IMR-90 (cell line): ENCODE measurements around the gene PSENEN. TPM values are rescaled to one million over a fixed set of nuclear protein-coding genes. Genes with fewer than 3 reads are reported as not detected.

Experiments used
- ATAC-seq: fragments of 200-7000 bp; cut with Tn5 transposase; 2 replicates; pipeline ENCODE4 v1.9.1; 2020; ENCODE audit warnings: low read depth, mild to moderate bottlenecking, moderate library complexity
- BruUV-seq: library from RNA; stranded (reverse); fragments of 400-500 nt; replicated peaks from 2 replicates; lab custom pipeline; 2021; lab: Mats Ljungman, UMichigan
- CTCF ChIA-PET: fragments of 300-600 bp; formaldehyde crosslinking; extraction: SDS; loops from one replicate; lab custom pipeline; 2021; ENCODE audit warnings: antibody characterized with exemption; lab: Yijun Ruan, JAX
- POLR2A ChIA-PET: fragments of 300-600 bp; sonication (Branson Sonifier 250); formaldehyde crosslinking; loops from one replicate; lab custom pipeline; 2022; ENCODE audit warnings: antibody characterized with exemption; ENCODE audit not compliant: unreplicated experiment; lab: Charles Lee
- DNase-seq: peaks from one replicate; pipeline ENCODE4 v3.0.0; 2013
- H2AFZ ChIP-seq: replicated peaks from 2 replicates; pipeline ENCODE3; 2013; ENCODE audit warnings: low read length, mild to moderate bottlenecking; ENCODE audit not compliant: poor library complexity
- H2AK5ac ChIP-seq: 2 replicates; pipeline ENCODE4 v1.6.1; 2013; ENCODE audit warnings: low read depth, low read length, inconsistent platforms
- H2AK9ac ChIP-seq: replicated peaks from 2 replicates; pipeline ENCODE3; 2013; ENCODE audit warnings: mild to moderate bottlenecking, low read depth, low read length, moderate library complexity; ENCODE audit not compliant: poor library complexity
- H2BK120ac ChIP-seq: 2 replicates; pipeline ENCODE4 v1.6.1; 2013; ENCODE audit warnings: low read depth, low read length, inconsistent platforms
- H2BK15ac ChIP-seq: 3 replicates; pipeline ENCODE4 v1.6.1; 2013; ENCODE audit warnings: low read depth, low read length, inconsistent platforms
- H2BK20ac ChIP-seq: 2 replicates; pipeline ENCODE4 v1.6.1; 2013; ENCODE audit warnings: low read depth, mild to moderate bottlenecking, inconsistent platforms, low read length, moderate library complexity
- H2BK5ac ChIP-seq: 2 replicates; pipeline ENCODE4 v1.6.1; 2013; ENCODE audit warnings: mild to moderate bottlenecking, low read depth, low read length, inconsistent platforms; ENCODE audit not compliant: poor library complexity, severe bottlenecking
- H3K14ac ChIP-seq: replicated peaks from 2 replicates; pipeline ENCODE4 v1.6.1; 2013; ENCODE audit warnings: low read depth, low read length, inconsistent platforms
- H3K18ac ChIP-seq: 2 replicates; pipeline ENCODE4 v1.6.1; 2013; ENCODE audit warnings: low read depth, low read length, control low read depth
- H3K23ac ChIP-seq: 2 replicates; pipeline ENCODE4 v1.6.1; 2013; ENCODE audit warnings: low read depth, low read length, inconsistent platforms
- H3K27ac ChIP-seq: 2 replicates; pipeline ENCODE4 v1.5.1; 2013; ENCODE audit warnings: mild to moderate bottlenecking, control low read depth, low read length; ENCODE audit not compliant: insufficient read depth
- H3K27me3 ChIP-seq: 2 replicates; pipeline ENCODE4 v1.6.1; 2013; ENCODE audit warnings: low read length; ENCODE audit not compliant: control insufficient read depth, insufficient read depth
- H3K36me3 ChIP-seq: 2 replicates; pipeline ENCODE4 v1.6.1; 2013; ENCODE audit warnings: low read length, mixed read lengths; ENCODE audit not compliant: control insufficient read depth, insufficient read depth
- H3K4ac ChIP-seq: 2 replicates; pipeline ENCODE4 v1.6.1; 2013; ENCODE audit warnings: low read depth, low read length, inconsistent platforms
- H3K4me1 ChIP-seq: 2 replicates; pipeline ENCODE4 v1.6.1; 2013; ENCODE audit warnings: low read length, mixed read lengths; ENCODE audit not compliant: control insufficient read depth, insufficient read depth
- H3K4me2 ChIP-seq: 2 replicates; pipeline ENCODE4 v1.6.1; 2013; ENCODE audit warnings: low read depth, mild to moderate bottlenecking, control low read depth, low read length, moderate library complexity
- H3K4me3 ChIP-seq: 2 replicates; pipeline ENCODE4 v1.5.1; 2013; ENCODE audit warnings: low read depth, mild to moderate bottlenecking, control low read depth, low read length, moderate library complexity; ENCODE audit not compliant: insufficient read depth
- H3K56ac ChIP-seq: 2 replicates; pipeline ENCODE4 v1.6.1; 2013; ENCODE audit warnings: low read length, inconsistent platforms; ENCODE audit not compliant: insufficient read depth; ENCODE audit errors: extremely low read depth
- H3K79me1 ChIP-seq, 2 experiments: 2 replicates each; pipeline ENCODE4 v1.6.1; 2013; ENCODE audit warnings: low read length in 2 of 2, inconsistent platforms in 1 of 2, low read depth in 1 of 2
- H3K9ac ChIP-seq: 2 replicates; pipeline ENCODE4 v1.6.1; 2013; ENCODE audit warnings: low read depth, low read length, control low read depth
- H3K9me1 ChIP-seq: 2 replicates; pipeline ENCODE4 v1.6.1; 2013; ENCODE audit warnings: low read length, inconsistent platforms; ENCODE audit not compliant: insufficient read depth
- H3K9me3 ChIP-seq: 2 replicates; pipeline ENCODE4 v1.6.1; 2013; ENCODE audit warnings: low read length; ENCODE audit not compliant: control insufficient read depth, insufficient read depth
- H4K20me1 ChIP-seq: 2 replicates; pipeline ENCODE4 v1.6.1; 2013; ENCODE audit warnings: low read length, inconsistent platforms; ENCODE audit not compliant: insufficient read depth
- H4K5ac ChIP-seq: 2 replicates; pipeline ENCODE4 v1.6.1; 2013; ENCODE audit warnings: mild to moderate bottlenecking, low read depth, low read length, control low read depth
- H4K8ac ChIP-seq, 2 experiments: 2 replicates each; pipeline ENCODE4 v1.6.1; 2013; ENCODE audit warnings: low read depth in 2 of 2, low read length in 2 of 2, control low read depth in 1 of 2, inconsistent platforms in 1 of 2
- H4K91ac ChIP-seq: 2 replicates; pipeline ENCODE4 v1.6.1; 2013; ENCODE audit warnings: low read depth, low read length, inconsistent platforms; ENCODE audit not compliant: insufficient read depth
- BHLHE40 ChIP-seq: fragments of 150-350 bp; IDR thresholded peaks from 2 replicates; pipeline ENCODE4 v1.6.1; 2016; ENCODE audit warnings: mild to moderate bottlenecking, low read depth, low read length
- CHD1 ChIP-seq: IDR thresholded peaks from 2 replicates; pipeline ENCODE4 v1.6.1; 2012; ENCODE audit warnings: low read depth, low read length, improper control_type of control experiment
- FOS ChIP-seq: fragments of 150-350 bp; IDR thresholded peaks from 2 replicates; pipeline ENCODE4 v1.6.1; 2016; ENCODE audit warnings: low read depth, low read length
- MAFK ChIP-seq: IDR thresholded peaks from 2 replicates; pipeline ENCODE4 v1.6.1; 2012; ENCODE audit warnings: low read depth, low read length, improper control_type of control experiment
- MAZ ChIP-seq: IDR thresholded peaks from 2 replicates; pipeline ENCODE4 v1.6.1; 2012; ENCODE audit warnings: low read depth, mild to moderate bottlenecking, low read length, improper control_type of control experiment, moderate library complexity, borderline replicate concordance
- MXI1 ChIP-seq: IDR thresholded peaks from 2 replicates; pipeline ENCODE4 v1.6.1; 2012; ENCODE audit warnings: low read depth, mild to moderate bottlenecking, low read length, moderate library complexity, borderline replicate concordance
- NFE2L2 ChIP-seq: fragments of 150-350 bp; IDR thresholded peaks from 2 replicates; pipeline ENCODE4 v1.6.1; 2016; ENCODE audit warnings: low read depth, mild to moderate bottlenecking, low read length
- POLR2A ChIP-seq: IDR thresholded peaks from 2 replicates; pipeline ENCODE4 v1.6.1; 2012; ENCODE audit warnings: mild to moderate bottlenecking, low read depth, low read length
- RAD21 ChIP-seq: IDR thresholded peaks from 2 replicates; pipeline ENCODE4 v1.6.1; 2012; ENCODE audit warnings: low read length, improper control_type of control experiment
- RCOR1 ChIP-seq: IDR thresholded peaks from 2 replicates; pipeline ENCODE4 v1.6.1; 2012; ENCODE audit warnings: mild to moderate bottlenecking, low read length, improper control_type of control experiment; ENCODE audit not compliant: insufficient replicate concordance
- RFX5 ChIP-seq: IDR thresholded peaks from 2 replicates; pipeline ENCODE4 v1.8.0; 2012; ENCODE audit warnings: low read depth, mild to moderate bottlenecking, low read length, moderate library complexity
- WGBS, 2 experiments: methylation state at CpG; one replicate each; pipeline versions ENCODE4 v1.1.5 to v1.1.7; 2013; ENCODE audit warnings: missing lambda C conversion rate in 2 of 2; ENCODE audit not compliant: insufficient read length in 1 of 2; ENCODE audit errors: extremely low coverage in 2 of 2; 5-methylcytosine and 5-hydroxymethylcytosine counted together
- dilution Hi-C: fragments of 300-500 bp; cut with HindIII; formaldehyde crosslinking; loops from one replicate; pipeline ENCODE4 v1.14.3; 2018; ENCODE audit warnings: low sequenced_read_pairs; ENCODE audit not compliant: unreplicated experiment
- in situ Hi-C: fragments of 300-500 bp; cut with MboI; formaldehyde crosslinking; loops from 3 replicates; pipeline ENCODE4 v1.14.3; 2019; ENCODE audit warnings: low sequenced_read_pairs, inconsistent platforms, mixed read lengths
- intact Hi-C: fragments of 100-400 bp; cut with micrococcal nuclease; formaldehyde crosslinking; loops from 2 replicates; pipeline ENCODE4 v1.10.0; 2022
- polyA plus RNA-seq, 3 experiments: library from polyadenylated mRNA; depleted of rRNA; stranded (reverse); fragments of >200 nt; gene quantifications; 2 replicates each; pipeline ENCODE4 v1.2.3, GENCODE V29; 2012; ENCODE audit warnings: low replicate concordance in 1 of 3
- total RNA-seq: library from RNA; depleted of rRNA; stranded (reverse); fragments of >200 nt; gene quantifications from 2 replicates; pipeline ENCODE4 v1.2.3, GENCODE V29; 2012
- TF ChIP-seq, protein P1 (sequence below): fragments of 150-350 bp; IDR thresholded peaks from 2 replicates; pipeline ENCODE4 v1.6.1; 2017; ENCODE audit warnings: mild to moderate bottlenecking, antibody characterized with exemption, low read length, low read depth
- TF ChIP-seq, protein P2 (sequence below): conservative IDR thresholded peaks from 2 replicates; pipeline ENCODE4 v1.5.1; 2012; ENCODE audit warnings: mild to moderate bottlenecking, low read depth, low read length, improper control_type of control experiment
- TF ChIP-seq, protein P3 (sequence below): fragments of 150-350 bp; IDR thresholded peaks from 2 replicates; pipeline ENCODE4 v1.6.1; 2016; ENCODE audit warnings: low read depth, mild to moderate bottlenecking, low read length, moderate library complexity, borderline replicate concordance

Gene PSENEN
- total and polyA plus RNA-seq, 2 of the 4 experiments (the other 2 are of a cell fraction), result 9.0 to 47.0 TPM

DNA sequence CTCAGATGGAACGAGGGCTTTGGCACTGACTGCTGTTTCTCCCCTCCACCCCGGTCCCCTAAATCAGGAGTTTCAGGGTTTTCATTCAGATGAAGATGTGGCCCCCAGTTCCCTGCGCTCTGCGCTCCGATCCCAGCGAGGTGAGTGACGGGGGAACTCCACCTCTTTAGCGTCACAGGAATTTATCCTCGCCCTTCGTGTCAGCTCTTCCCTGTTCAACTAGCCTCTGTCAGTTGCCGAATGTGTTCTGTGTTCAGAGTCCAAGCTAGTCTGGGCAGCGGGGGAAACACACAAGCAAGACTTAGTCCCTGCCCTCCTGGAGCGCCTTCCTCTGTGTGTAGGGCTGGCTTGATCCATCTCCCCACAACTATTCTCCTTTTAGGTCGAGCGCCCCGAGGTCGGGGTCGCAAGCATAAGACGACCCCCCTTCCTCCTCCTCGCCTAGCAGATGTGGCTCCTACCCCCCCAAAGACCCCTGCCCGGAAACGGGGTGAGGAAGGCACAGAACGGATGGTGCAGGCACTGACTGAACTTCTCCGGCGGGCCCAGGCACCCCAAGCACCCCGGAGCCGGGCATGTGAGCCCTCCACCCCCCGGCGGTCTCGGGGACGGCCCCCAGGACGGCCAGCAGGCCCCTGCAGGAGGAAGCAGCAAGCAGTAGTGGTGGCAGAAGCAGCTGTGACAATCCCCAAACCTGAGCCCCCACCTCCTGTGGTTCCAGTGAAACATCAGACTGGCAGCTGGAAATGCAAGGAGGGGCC, 25.9 kb upstream of the PSENEN start (continued):
- no peak for TF ChIP-seq RFX5

GRCh38 chr19:35720163-35720524, 25.3 kb upstream of the PSENEN start:
- no peak overlapping the region for H3K4me3 ChIP-seq
- H3K23ac ChIP-seq, result peak overlapping the region; percentile 35; the same call in 1 of the 2 replicates
- H3K27me3 ChIP-seq, result no peaks in the 10 kb centered on the region
- no peak overlapping the region for H2BK120ac ChIP-seq
- no peak overlapping the region for H4K5ac ChIP-seq
- DNase-seq (no peak), ATAC-seq (no peak)
- dilution Hi-C loops, result no loop called here
- WGBS, 2 experiments, result 95% methylated on average over 8 of the region's 9 CpGs; no CpG with 5 or more reads in 1 of the 2 experiments
- H3K56ac ChIP-seq, result no peak overlapping the region
- no peak overlapping the region for H3K4ac ChIP-seq
- no peak overlapping the region for H3K14ac ChIP-seq
- no peak overlapping the region for H4K8ac ChIP-seq
- no peak overlapping the region for H3K27ac ChIP-seq
- H2AK9ac ChIP-seq, result no peak overlapping the region
- no peak overlapping the region for H4K91ac ChIP-seq
- no peak overlapping the region for H2BK20ac ChIP-seq
- peaks cover 14% of the 10 kb centered on the region for H3K4me1 ChIP-seq
- no peak overlapping the region for H3K4me2 ChIP-seq
- CTCF ChIA-PET, result no interaction called here
- H3K9me1 ChIP-seq, result no peaks in the 10 kb centered on the region; the same call in 1 of the 2 replicates
- in situ Hi-C loops, result no loop called here
- no TSS peak for BruUV-seq
- H3K79me1 ChIP-seq, result peaks cover 16 to 55% of the 10 kb centered on the region in 2 experiments; a peak in 3 of 4 replicates
- intact Hi-C loops, result no loop called here
- no peak overlapping the region for H2AFZ ChIP-seq
- no peak overlapping the region for H2BK5ac ChIP-seq
- no peak overlapping the region for H2BK15ac ChIP-seq
- peaks cover 29% of the 10 kb centered on the region for H4K20me1 ChIP-seq
- H2AK5ac ChIP-seq, result no peak overlapping the region
- H3K18ac ChIP-seq, result no peak overlapping the region
- H3K9ac ChIP-seq, result no peak overlapping the region
- no peaks in the 10 kb centered on the region for H3K9me3 ChIP-seq
- POLR2A ChIA-PET, result no interaction called here
- peaks cover 43% of the 10 kb centered on the region for H3K36me3 ChIP-seq
- TF ChIP-seq MAFK (no peak), BHLHE40 (no peak), RCOR1 (no peak), MAZ (no peak), NFE2L2 (no peak), RAD21 (no peak), POLR2A (no peak), FOS (no peak), CHD1 (no peak), MXI1 (no peak)
- TF ChIP-seq, protein P1, sequence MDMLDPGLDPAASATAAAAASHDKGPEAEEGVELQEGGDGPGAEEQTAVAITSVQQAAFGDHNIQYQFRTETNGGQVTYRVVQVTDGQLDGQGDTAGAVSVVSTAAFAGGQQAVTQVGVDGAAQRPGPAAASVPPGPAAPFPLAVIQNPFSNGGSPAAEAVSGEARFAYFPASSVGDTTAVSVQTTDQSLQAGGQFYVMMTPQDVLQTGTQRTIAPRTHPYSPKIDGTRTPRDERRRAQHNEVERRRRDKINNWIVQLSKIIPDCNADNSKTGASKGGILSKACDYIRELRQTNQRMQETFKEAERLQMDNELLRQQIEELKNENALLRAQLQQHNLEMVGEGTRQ, result no peak
- TF ChIP-seq, protein P2, sequence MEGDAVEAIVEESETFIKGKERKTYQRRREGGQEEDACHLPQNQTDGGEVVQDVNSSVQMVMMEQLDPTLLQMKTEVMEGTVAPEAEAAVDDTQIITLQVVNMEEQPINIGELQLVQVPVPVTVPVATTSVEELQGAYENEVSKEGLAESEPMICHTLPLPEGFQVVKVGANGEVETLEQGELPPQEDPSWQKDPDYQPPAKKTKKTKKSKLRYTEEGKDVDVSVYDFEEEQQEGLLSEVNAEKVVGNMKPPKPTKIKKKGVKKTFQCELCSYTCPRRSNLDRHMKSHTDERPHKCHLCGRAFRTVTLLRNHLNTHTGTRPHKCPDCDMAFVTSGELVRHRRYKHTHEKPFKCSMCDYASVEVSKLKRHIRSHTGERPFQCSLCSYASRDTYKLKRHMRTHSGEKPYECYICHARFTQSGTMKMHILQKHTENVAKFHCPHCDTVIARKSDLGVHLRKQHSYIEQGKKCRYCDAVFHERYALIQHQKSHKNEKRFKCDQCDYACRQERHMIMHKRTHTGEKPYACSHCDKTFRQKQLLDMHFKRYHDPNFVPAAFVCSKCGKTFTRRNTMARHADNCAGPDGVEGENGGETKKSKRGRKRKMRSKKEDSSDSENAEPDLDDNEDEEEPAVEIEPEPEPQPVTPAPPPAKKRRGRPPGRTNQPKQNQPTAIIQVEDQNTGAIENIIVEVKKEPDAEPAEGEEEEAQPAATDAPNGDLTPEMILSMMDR, result no peak
- TF ChIP-seq, protein P3, sequence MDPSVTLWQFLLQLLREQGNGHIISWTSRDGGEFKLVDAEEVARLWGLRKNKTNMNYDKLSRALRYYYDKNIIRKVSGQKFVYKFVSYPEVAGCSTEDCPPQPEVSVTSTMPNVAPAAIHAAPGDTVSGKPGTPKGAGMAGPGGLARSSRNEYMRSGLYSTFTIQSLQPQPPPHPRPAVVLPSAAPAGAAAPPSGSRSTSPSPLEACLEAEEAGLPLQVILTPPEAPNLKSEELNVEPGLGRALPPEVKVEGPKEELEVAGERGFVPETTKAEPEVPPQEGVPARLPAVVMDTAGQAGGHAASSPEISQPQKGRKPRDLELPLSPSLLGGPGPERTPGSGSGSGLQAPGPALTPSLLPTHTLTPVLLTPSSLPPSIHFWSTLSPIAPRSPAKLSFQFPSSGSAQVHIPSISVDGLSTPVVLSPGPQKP, result no peak
